Renal pelvis (tissue), 4 donors: ENCODE measurements around the gene LRRC1. TPM values are rescaled to one million over a fixed set of nuclear protein-coding genes. Genes with fewer than 3 reads are reported as not detected.

ENCODE experiments used
- DNase-seq: peaks from one replicate; pipeline ENCODE4 v3.0.0-alpha.2; 2013
- polyA plus RNA-seq, 3 donors: library from polyadenylated mRNA; unstranded; fragments of 120-200 nt; gene quantifications; one replicate each; pipeline ENCODE4 v1.2.1, GENCODE V29; 2013; ENCODE audit not compliant: insufficient read length in 3 of 3

Gene LRRC1
- polyA plus RNA-seq, 3 donors: 24.4 to 34.8 (median 29.7) TPM

DNA sequence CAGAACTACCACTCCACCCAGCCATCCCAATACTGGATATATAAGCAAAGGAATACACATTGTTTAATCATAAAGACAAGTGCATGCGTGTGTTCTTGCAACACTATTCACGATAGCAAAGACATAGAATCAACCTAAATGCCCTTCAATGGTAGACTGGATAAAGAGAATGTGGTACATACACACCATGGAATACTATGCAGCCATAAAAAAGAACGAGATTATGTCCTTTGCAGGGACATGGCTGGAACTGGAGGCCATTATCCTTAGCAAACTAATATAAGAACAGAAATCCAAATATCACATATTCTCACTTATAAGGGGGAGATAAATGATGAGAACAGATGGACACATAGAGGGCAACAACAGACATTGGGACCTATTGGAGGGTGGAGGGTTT, 156.6 kb downstream of the LRRC1 start:
- no peak for DNase-seq

DNA sequence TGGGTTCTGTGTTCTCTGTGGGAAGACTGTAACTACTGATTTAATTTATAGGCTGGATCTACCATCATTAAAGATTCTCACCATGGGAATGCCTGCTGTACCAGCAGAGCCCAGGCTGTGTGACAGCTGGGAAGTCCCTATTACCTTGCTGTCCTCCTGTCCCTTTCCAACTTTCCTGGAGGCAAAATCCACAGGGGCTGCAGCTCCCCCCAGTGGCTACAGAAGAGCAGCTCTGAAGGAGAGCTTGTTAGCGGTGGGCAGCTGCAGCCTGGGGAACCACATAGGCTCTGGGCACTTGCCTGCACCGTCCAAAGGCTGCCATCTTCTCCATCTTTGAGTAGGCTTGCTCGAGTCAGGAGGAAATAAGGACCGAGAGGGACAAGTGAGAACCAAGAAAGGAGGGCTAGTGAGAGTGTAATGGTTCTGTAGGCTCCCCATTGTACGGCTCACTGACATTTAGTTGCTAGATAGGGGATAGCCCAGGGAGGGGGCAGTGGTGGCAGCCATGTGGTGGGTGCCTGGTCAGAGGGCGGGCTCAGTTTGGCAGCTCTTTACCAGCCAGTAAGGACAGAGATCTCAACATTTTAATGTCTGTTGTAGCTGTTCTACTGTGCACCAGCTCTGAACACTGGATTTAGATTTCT, 161.4 kb downstream of the LRRC1 start:
- peak; percentile 66 for DNase-seq

DNA sequence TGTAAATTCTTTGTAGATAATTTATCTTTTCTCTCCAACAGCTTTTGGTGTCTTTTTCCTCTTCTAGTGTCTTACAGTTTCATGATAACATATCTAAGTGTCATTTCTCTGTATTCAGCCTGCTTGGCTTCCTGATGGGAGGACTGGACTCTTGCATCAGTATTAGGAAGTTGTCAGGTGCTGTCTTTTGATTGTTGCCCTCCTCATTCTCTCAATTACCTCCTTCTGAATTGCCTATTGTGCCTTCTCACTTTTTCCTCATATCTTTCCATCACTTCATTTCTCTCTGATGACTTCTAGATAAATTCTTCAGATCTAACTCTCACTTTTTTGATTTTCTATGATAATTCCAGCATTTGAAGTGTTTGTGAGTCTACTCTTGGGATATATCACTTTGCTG, 162.0 kb downstream of the LRRC1 start:
- DNase-seq: no peak

DNA sequence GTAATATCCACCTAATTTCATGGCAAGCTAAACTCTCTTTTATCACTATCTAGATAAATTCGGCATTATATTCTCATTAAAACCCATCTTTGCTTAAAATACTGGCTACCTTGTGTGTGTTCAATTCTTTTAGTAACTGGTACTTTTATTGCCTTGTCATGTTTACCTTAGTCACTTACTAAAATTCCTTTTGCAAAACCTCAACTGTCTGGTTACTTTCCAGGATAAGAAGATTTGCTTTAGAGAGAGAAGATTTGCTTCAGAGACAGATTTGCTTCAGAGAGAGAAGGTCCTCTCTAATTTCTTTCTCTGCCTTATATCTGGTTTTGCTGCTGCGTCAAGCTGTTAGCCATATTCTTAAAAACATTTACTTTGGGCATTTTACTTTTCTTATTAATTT, 164.9 kb downstream of the LRRC1 start:
- no peak for DNase-seq

DNA sequence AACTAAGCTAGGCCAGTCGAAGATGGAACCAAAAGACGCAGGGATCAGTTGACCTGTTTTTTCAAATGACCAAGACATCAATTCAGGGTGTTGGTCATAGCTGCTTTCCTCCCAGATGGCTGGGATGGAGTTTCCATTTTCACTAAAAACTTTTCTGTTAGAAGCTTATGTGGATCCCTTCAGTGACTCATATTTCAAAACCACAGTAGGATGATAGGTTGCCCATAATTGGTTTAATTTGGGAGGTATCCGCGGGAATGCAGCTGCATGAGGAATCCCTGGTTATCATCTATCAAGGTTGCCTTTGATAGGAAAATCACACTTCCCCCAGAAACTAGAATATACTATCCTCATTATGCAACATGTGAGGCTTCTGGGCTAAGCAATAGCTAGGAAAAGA, 165.5 kb downstream of the LRRC1 start:
- DNase-seq: no peak

DNA sequence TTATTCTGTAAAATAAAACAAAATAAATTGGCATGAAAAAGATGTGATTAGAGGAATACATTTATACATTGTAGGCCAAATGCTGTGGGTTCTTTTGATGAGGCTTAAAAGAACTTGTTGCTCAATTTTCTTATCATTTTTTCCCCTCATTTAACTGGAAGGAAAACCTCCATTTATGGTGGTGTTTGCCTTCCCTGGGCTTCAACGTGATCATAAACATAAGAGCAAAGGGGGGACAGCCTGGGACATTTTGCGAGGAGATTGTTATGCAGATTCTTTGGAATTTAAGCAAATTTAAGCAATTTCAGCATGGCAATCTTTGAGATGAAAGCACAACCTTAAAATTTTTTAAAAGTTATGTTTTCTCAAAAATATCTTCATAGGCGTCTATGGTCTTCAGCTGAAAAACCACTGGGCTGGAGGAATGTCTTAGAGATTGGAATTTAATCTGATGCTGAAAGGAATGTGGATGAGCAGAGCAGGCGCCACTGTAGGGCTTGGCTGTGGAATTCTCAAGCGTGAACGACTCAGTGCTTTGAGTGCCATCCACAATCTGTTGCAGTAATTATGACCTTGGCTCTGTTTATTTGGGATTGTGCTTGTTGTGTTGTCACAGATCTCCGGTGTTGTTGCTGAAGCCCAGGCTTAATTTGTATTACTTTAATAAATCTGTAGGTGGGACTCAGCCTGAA, 167.0 kb downstream of the LRRC1 start:
- peak; percentile 22 for DNase-seq

DNA sequence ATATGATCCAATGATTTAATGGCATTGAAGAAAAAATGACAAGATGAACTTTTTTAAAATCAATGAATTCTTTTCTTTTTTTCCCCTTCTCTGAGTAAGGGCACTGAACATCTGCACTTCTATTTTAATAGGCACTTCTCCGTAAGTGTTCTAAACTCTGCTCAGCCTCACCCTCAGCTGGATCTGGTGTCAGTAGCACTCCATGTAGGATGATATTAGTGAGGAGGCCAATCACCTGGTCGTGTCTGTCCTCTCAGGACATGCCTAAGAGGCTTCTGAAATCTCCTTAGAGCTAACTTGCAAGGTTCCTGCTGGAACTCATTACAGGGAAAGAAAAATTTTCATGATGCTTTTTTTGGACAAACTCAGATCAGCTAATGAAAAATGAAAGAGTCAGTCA, 167.8 kb downstream of the LRRC1 start:
- DNase-seq: no peak

DNA sequence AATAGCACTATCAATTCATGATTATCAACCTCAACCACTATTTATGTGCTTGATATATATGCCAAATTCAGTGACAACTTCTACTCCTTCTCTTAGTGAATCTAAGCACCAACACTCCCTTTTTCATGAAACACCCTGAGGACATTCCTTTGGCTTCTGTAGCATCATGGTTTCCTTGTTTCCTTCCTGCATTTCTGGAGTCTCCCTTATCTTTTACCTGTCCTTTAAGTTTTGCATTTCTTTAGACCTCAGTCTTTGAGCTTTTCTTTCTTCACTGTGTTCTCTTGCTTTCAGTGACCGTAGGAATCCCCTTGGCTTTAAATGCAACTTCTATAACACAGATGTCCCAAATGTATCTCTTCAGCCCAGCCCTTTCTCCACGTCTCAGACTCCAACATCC, 172.6 kb downstream of the LRRC1 start:
- no peak for DNase-seq

Other genes with a start within 250 kb of the LRRC1 start
- 10 to 100 TPM; 19.5 to 27.5 (median 25.4) TPM for gene GCLC, start 249.9 kb upstream of the LRRC1 start, polyA plus RNA-seq
- gene KLHL31, start 129.2 kb upstream of the LRRC1 start, polyA plus RNA-seq: 1 to 10 TPM; 1.7 to 4.7 (median 3.5) TPM